Esophagus muscularis mucosa (tissue), 4 donors: Measurements from ENCODE around the gene PASK. TPM values are rescaled to one million over a fixed set of nuclear protein-coding genes. Genes with fewer than 3 reads are reported as not detected.

Experiments used
- DNase-seq: peaks from one replicate; pipeline ENCODE4 v3.0.0-alpha.2; 2017; ENCODE audit errors: extremely low spot score
- H3K27ac ChIP-seq, 4 donors: fragments of 200-600 bp; sonication (generic); replicated peaks in 1 of 4; 1 replicate in 3 of 4; 2 replicates in 1 of 4; pipeline ENCODE4 v1.5.1; 2016 to 2019; ENCODE audit warnings: mild to moderate bottlenecking in 1 of 4
- H3K27me3 ChIP-seq, 4 donors: fragments of 200-600 bp; sonication (generic); one replicate each; pipeline versions ENCODE4 v1.5.1 to v1.6.0; 2016 to 2019
- H3K36me3 ChIP-seq, 4 donors: fragments of 200-600 bp; sonication (generic); one replicate each; pipeline ENCODE4 v1.5.1; 2016 to 2019
- H3K4me1 ChIP-seq, 4 donors: fragments of 200-600 bp; sonication (generic); one replicate each; pipeline ENCODE4 v1.5.1; 2016 to 2019
- H3K4me3 ChIP-seq, 4 donors: fragments of 200-600 bp; sonication (generic); 1 replicate in 2 of 4; 2 replicates in 2 of 4; pipeline ENCODE4 v1.5.1; 2016 to 2019; ENCODE audit warnings: mild to moderate bottlenecking in 4 of 4, moderate library complexity in 1 of 4
- H3K9me3 ChIP-seq, 4 donors: fragments of 200-600 bp; sonication (generic); 1 replicate in 3 of 4; 2 replicates in 1 of 4; pipeline ENCODE4 v1.5.1; 2016 to 2019
- CTCF ChIP-seq, 3 experiments: fragments of 200-600 bp in 2 of 3; fragments of 450-650 bp in 1 of 3; sonication (generic) in 2 of 3; IDR thresholded peaks; one replicate each; pipeline ENCODE4 v1.5.1; 2017 to 2019; ENCODE audit warnings: antibody characterized with exemption in 3 of 3, mild to moderate bottlenecking in 2 of 3, moderate library complexity in 1 of 3
- EP300 ChIP-seq: sonication (generic); formaldehyde crosslinking; IDR thresholded peaks from one replicate; pipeline ENCODE4 v1.6.1; 2017; ENCODE audit warnings: antibody characterized with exemption
- POLR2A ChIP-seq: fragments of 450-650 bp; IDR thresholded peaks from one replicate; pipeline ENCODE4 v1.6.1; 2017; ENCODE audit warnings: antibody characterized with exemption, moderate library complexity, mild to moderate bottlenecking, low read depth
- POLR2AphosphoS5 ChIP-seq, 2 donors: sonication (generic); formaldehyde crosslinking; IDR thresholded peaks; one replicate each; pipeline ENCODE4 v1.6.1; 2017; ENCODE audit warnings: antibody characterized with exemption in 2 of 2
- WGBS: methylation state at CpG from one replicate; pipeline ENCODE4 v1.1.5; 2018; 5-methylcytosine and 5-hydroxymethylcytosine counted together
- intact Hi-C: fragments of 100-400 bp; cut with DNase I; formaldehyde crosslinking; loops from one replicate; pipeline ENCODE4 v1.15.1; 2023
- total RNA-seq, 4 donors: library from RNA; depleted of rRNA; stranded (reverse); fragments of >200 nt; gene quantifications; one replicate each; pipeline versions ENCODE4 v1.1.0 to v1.2.1, GENCODE V29; 2016

Gene PASK
- total RNA-seq, 4 donors from 2014 or later, result 1.5 to 3.3 (median 2.2) TPM

GRCh38 chr2:241189093-241189855 is 40.0 kb upstream of the PASK start:
- DNase-seq, result no peak
- TF ChIP-seq EP300 (no peak), POLR2A (no peak), CTCF (IDR thresholded peaks at IDR 0.05) (no peak), POLR2AphosphoS5 (IDR thresholded peaks at IDR 0.05) (no peak)
- no peaks in the 10 kb centered on the region for H3K4me1 ChIP-seq
- peaks cover 0 to 19% (median 0%) of the 10 kb centered on the region in 4 donors for H3K27me3 ChIP-seq
- no peaks in the 10 kb centered on the region for H3K36me3 ChIP-seq
- H3K9me3 ChIP-seq, result no peaks in the 10 kb centered on the region
- intact Hi-C loops, result no loop called here
- H3K4me3 ChIP-seq, result no peak overlapping the region
- H3K27ac ChIP-seq, result no peak overlapping the region
- WGBS, result 82% methylated on average over 19 of the region's 32 CpGs

- no peak within 1 kb of the TSS for H3K27ac ChIP-seq
- no peak for DNase-seq
- 75% methylated on average over 14 of the region's 21 CpGs for WGBS
- H3K36me3 ChIP-seq, result peaks cover 0 to 5% (median under 1%) of the 10 kb centered on the region in 4 donors
- TF ChIP-seq EP300 (no peak), CTCF (IDR thresholded peaks at IDR 0.05) (no peak), POLR2AphosphoS5 (IDR thresholded peaks at IDR 0.05) (no peak), POLR2A (no peak)
- no peaks in the 10 kb centered on the region for H3K9me3 ChIP-seq
- H3K4me1 ChIP-seq, result no peaks in the 10 kb centered on the region
- no peak within 1 kb of the TSS for H3K4me3 ChIP-seq
- intact Hi-C loops, result no loop called here
- peaks cover 0 to 19% (median 0%) of the 10 kb centered on the region in 4 donors for H3K27me3 ChIP-seq
These were observed 39.3 kb upstream of the PASK start, which contains the start of gene ANO7 for GRCh38 chr2:241188361-241189092. Gene ANO7, plus strand, starts transcription at chr2:241188677. Its CDS starts 1,387 bp downstream, at chr2:241190064.

GRCh38 chr2:241187918-241188234 is 38.6 kb upstream of the PASK start:
- 61% methylated on average over 4 of the region's 4 CpGs for WGBS
- Histone ChIP-seq H3K27ac (no peak overlapping the region), H3K9me3 (no peaks in the 10 kb centered on the region), H3K27me3 (peaks cover 0 to 19% (median 0%) of the 10 kb centered on the region in 4 donors), H3K4me1 (no peaks in the 10 kb centered on the region), H3K4me3 (no peak overlapping the region), H3K36me3 (peaks cover 1 to 12% (median 7%) of the 10 kb centered on the region in 4 donors)
- intact Hi-C loops, result no loop called here
- TF ChIP-seq POLR2A (no peak), EP300 (no peak), CTCF (IDR thresholded peaks at IDR 0.05) (no peak), POLR2AphosphoS5 (IDR thresholded peaks at IDR 0.05) (no peak)
- no peak for DNase-seq

- WGBS, result 53% methylated on average over 12 of the region's 14 CpGs
- H3K4me1 ChIP-seq, result no peaks in the 10 kb centered on the region
- no peak for DNase-seq
- no peaks in the 10 kb centered on the region for H3K9me3 ChIP-seq
- H3K36me3 ChIP-seq, result peaks cover 7 to 17% (median 13%) of the 10 kb centered on the region in 4 donors
- intact Hi-C loops, result no loop called here
- H3K27ac ChIP-seq, result no peak overlapping the region
- no peak for TF ChIP-seq CTCF (IDR thresholded peaks at IDR 0.05)
- peaks cover 0 to 19% (median 0%) of the 10 kb centered on the region in 4 donors for H3K27me3 ChIP-seq
- no peak overlapping the region for H3K4me3 ChIP-seq
These were observed 38.0 kb upstream of the PASK start for GRCh38 chr2:241187101-241187917.
